ENCODE data around the gene GMDS.

Gene GMDS

DNA sequence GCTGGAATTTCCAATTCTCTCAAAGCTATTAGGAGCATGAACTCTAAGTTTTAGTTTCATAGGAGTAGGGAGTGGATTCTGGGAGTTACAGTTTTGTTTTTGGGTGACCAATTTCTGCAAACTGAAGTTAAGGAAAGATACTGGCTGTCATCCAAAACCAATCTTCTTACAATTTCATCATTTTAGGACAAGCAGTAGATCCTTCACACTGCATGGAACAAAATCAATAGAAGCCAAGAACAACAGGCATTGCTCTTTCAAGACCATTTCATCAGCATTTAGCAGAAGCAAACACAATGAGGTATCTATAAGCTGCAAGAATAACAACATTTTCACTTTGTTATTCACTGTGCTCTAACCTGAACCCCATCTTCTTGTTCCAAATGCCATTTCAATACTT lies 173.0 kb downstream of the GMDS start:
- TF ChIP-seq, protein P1, sequence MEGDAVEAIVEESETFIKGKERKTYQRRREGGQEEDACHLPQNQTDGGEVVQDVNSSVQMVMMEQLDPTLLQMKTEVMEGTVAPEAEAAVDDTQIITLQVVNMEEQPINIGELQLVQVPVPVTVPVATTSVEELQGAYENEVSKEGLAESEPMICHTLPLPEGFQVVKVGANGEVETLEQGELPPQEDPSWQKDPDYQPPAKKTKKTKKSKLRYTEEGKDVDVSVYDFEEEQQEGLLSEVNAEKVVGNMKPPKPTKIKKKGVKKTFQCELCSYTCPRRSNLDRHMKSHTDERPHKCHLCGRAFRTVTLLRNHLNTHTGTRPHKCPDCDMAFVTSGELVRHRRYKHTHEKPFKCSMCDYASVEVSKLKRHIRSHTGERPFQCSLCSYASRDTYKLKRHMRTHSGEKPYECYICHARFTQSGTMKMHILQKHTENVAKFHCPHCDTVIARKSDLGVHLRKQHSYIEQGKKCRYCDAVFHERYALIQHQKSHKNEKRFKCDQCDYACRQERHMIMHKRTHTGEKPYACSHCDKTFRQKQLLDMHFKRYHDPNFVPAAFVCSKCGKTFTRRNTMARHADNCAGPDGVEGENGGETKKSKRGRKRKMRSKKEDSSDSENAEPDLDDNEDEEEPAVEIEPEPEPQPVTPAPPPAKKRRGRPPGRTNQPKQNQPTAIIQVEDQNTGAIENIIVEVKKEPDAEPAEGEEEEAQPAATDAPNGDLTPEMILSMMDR (IDR thresholded peaks at IDR 0.05; ENCODE audit: low read depth, low read length): no peak
- DNase-seq (ENCODE audit: extremely low read depth, low read depth): peak; percentile 39

DNA sequence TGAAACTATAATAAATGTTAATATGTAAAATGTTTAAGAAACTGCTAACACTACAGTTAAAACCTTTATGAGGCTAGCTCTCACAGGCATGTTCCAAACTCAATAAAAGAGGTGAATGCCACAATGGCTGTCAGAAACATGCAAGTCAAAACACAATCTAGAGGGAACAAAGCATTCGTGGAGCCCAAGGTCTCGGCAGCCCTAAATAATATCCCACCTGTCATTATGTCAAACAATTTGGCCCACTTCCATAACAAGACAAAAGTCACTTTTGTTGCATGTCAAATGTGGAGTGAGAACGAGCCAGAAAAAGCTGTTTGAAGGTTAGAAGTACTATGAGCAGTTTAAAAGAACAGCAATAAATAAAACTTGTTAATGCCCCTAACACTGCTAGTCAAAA lies 181.9 kb downstream of the GMDS start:
- DNase-seq (ENCODE audit: extremely low read depth, low read depth): no peak
- TF ChIP-seq, protein P1 (IDR thresholded peaks at IDR 0.05; ENCODE audit: low read depth, low read length): no peak

- DNase-seq (ENCODE audit: extremely low read depth, low read depth): no peak
- TF ChIP-seq, protein P1 (IDR thresholded peaks at IDR 0.05; ENCODE audit: low read depth, low read length): no peak
These were observed 183.5 kb downstream of the GMDS start for GRCh38 chr6:2061880-2062279.

DNA sequence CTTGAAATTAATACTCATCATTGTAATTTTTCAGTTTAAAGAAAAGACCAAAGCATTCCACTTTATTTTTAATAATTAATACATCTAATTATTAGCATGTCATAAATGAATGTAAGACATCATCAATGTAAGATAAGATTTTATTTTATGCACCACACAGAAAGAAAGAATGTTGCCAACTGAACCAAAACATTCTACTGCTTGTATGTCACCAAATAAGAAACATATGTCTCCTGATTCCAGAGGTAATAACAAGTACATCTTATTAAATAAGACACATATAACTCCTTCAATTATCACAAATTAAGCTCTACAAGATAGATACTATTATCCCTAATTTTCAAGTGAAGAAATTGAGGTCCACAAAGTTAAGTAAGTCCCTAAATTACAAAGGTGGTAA lies 189.5 kb downstream of the GMDS start:
- TF ChIP-seq, protein P1 (IDR thresholded peaks at IDR 0.05; ENCODE audit: low read depth, low read length): no peak
- peak; percentile 11 for DNase-seq (ENCODE audit: extremely low read depth, low read depth)

- TF ChIP-seq, protein P1 (IDR thresholded peaks at IDR 0.05; ENCODE audit: low read depth, low read length): no peak
These were observed 190.3 kb downstream of the GMDS start for GRCh38 chr6:2055143-2055542.

DNA sequence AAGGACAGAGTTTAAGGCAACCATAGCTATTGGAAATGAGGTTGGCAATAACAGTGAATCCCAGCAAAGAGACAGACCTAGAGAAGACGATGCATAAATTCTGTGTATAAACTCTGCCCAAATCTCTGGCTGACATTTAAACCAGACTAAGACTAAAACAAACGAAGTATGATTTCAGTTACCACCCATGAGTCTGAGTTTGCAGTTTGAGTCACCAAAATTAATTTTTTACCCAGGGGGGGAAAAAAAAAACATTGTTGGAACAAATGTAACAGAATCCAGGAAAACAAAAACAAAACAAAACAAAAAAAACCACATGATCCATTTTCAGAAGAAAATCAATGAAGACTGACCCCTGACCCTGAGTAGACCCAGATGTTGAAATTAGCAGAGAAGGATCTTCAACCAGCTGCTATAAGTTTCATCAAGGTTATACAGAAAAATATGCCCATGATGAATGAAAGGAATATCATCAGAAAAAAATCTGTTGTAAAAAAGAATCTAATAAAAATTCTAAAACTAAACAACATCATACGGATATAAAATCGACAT lies 190.8 kb downstream of the GMDS start:
- TF ChIP-seq, protein P1 (IDR thresholded peaks at IDR 0.05; ENCODE audit: low read depth, low read length): no peak
- no peak for DNase-seq (ENCODE audit: extremely low read depth, low read depth)

More at GRCh38 chr6:2055143-2055542, 190.3 kb downstream of the GMDS start:
- no peak for DNase-seq (ENCODE audit: extremely low read depth, low read depth)

- DNase-seq (ENCODE audit: extremely low read depth, low read depth): no peak
- TF ChIP-seq, protein P1 (IDR thresholded peaks at IDR 0.05; ENCODE audit: low read depth, low read length): no peak
These were observed 191.7 kb downstream of the GMDS start for GRCh38 chr6:2053691-2054090.

Data from AG09319 (cell line).